Mucosa of gallbladder (tissue), 1 donor: ENCODE data around the gene LRRN1. TPM values are rescaled to one million over a fixed set of nuclear protein-coding genes. Genes with fewer than 3 reads are reported as not detected.
"Not testable (repeated sequence)": the region's sequence is repeated elsewhere in the genome, so short reads cannot be mapped to it uniquely, and the experiment has no call there.

Experiments
- DNase-seq: peaks from one replicate; pipeline ENCODE4 v3.0.0-alpha.2; 2020; ENCODE audit warnings: low spot score
- total RNA-seq: library from RNA; stranded (reverse); gene quantifications from one replicate; pipeline ENCODE4 v1.2.1, GENCODE V29; 2021
- donor health status: DM: no; HTN: no; CAD: no.

Gene LRRN1
- total RNA-seq, 1 donor from 2014 or later: 33.0 TPM

DNA sequence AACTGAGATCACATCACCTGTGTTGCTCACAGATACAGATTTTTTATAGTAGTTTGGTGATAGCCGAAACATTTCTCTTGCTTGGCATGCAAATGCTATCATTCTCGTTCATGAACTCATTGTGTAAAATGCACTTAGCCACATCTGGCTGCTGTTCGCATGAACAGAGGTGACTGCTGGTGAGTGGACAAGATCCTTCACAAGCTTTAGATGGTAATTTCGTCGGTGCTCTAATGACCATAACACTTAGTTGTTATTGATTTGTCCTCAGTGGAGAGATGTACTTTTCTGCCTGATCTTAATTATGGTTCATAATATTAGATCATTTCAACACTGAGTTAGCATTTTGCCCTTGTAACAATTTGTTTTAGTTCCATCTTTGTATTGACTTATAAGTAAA lies 13.8 kb downstream of the LRRN1 start:
- no peak for DNase-seq

DNA sequence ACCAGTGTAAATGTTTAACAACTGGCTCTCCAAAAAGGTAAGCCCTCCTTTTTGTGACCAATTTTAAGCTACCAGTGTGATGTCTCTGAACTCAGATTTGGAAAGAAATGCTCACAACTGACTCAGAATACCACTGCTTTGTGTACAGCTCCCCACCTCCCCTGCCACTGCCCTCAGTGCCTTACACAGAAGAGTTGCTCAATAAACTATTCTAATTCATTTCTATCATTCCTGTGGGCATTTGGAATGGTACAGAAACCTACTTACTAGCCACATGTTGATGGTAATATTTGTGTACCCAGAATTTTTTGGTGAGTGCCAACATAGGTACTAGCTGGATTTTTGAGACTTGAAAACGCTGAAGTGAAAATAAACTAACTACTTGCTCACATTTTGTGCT lies 16.0 kb downstream of the LRRN1 start:
- no peak for DNase-seq

DNA sequence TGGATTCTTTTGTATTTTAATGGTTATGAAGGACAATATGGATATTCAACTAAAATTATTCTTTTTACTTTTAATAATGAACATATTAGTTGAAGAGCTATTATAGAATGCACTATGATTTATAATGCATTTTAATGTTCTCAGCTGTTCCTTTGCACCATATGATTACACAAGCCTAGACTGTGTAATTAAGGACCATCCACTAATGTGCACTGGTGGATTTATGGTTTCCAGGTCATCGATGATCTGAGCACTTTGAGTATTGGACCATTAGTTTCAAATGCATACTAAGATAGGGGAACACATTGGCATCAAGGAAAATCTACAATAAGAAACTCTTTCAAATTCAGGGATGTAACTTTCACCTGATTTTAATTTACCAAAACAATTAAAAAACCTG lies 16.8 kb downstream of the LRRN1 start:
- no peak for DNase-seq

DNA sequence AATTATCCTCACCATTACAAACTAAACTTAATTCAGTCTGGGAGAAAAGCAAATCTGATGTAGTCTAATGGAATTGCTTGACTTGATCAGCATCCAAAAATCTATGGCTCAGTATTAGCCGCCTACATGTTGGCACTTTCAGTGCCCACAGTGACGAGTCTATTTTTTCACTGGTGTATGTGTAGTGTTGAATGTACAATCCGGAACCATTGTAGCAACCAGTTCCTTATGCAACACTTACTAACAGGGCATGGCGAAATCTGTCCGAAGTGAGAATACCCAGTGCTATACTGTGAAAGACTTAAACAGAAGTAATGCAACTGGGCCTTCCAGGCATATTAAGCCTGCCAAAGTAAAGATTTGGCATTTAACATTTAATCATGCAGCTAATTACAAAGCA lies 18.6 kb downstream of the LRRN1 start:
- no peak for DNase-seq

DNA sequence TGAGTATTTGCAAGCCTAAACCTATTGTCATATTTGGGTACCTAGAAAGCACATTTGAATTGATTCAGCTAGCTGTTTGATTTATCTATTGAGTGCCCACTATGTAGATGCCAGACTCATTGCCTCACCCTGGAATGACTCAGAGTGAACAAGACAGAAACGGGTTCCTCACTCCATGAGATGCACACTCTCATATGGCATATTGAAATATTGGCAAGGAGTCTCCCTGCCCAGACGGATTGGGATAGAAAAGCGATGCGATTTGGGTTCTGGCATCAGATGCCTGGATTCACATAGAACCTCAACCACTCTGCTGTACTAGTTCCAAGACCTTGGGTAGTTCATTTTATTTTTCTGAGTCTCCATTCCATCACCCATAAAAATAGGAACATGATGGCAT lies 22.5 kb downstream of the LRRN1 start:
- DNase-seq: no peak

DNA sequence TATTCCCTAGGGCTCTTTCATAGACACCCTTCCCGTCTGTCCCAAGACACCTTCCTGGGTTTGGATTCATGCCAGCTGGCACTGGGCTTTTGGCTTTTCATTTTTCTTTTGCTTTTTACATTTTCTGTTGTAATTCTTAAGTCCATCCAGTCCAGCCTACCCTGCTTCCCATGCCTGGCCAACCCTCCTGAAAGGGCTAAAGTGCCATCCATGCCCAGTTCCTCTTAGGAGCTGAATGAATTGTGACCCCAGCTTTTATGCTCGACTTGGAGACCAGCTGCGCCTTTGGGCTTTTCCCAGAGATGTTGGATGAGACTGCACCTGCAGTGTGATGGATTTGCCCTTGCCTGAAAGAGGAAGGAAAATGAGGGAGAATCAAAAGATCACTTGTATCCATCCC lies 25.8 kb downstream of the LRRN1 start:
- no peak for DNase-seq

DNA sequence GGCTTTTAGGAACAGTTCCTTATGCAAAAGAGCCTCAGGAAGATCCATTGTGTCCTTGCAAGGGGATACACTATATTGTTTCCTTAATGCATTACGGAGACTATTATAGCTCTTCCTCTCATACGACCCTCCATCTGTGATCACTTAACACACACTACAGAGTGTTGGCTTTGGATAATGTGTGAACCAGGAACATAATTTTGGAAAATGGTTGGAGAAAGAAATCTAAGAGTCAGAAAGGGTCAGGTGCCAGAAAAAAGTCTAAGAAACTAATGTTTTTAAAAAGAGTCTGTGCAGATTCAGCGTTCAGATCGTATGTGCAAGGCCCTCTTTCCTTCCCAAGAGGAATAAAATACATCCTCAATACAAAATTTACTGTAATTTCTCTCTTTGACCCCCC lies 27.3 kb downstream of the LRRN1 start:
- no peak for DNase-seq

DNA sequence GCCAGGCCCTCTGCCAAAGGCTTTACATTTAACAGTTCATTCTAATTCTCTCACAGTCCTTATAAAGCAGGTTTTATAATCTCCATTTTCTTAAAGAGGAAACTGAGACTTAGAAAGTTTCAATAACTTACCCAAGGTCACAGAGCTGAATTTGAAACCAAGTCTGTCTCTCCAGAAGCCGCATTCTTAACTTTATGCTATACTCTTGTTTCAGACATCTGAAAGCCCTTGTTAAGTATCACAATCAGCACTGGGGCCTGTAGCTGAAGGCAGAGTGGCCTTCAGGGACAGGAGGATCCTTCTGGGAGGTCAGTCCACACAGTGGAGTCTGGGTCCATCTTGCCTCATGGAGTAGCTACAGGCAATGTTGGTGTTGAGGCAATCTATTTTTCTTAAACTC lies 27.9 kb downstream of the LRRN1 start:
- no peak for DNase-seq

DNA sequence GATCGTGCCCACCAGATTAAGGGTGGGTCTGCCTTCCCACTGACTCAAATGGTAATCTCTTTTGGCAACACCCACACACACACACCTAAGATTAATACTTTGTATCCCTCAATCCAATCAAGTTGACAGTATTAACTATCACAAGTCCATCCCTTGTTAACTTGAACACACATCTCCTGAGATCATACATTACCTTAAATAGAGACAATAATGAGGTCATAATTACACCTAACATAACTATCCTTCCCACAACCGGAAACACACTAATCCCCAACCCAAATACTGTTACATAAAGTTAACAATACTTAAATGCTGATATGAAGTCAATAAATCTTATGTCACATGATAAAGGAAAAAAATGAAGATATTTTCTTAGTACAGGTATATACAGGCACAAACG lies 29.2 kb downstream of the LRRN1 start:
- not testable (repeated sequence) for DNase-seq

DNA sequence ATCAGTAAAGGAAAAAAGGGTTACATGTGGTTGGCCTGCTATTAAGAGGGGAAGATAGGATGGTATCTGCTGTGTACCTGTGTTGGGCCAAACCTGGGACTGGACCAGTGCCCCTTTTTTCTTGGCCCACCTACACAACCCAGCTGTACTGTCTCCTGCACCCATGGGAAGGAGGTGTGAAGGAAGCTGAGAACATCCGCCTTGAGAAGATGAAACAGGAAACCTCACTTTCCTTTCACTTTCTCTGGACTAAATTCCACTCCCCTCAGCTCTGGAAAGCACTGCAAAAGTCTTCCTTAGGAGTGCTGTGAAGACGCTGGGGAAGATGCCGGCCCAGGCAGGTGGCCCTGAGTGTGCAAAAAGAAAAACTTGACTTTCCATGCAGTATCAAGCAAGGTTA lies 37.6 kb downstream of the LRRN1 start:
- no peak for DNase-seq

DNA sequence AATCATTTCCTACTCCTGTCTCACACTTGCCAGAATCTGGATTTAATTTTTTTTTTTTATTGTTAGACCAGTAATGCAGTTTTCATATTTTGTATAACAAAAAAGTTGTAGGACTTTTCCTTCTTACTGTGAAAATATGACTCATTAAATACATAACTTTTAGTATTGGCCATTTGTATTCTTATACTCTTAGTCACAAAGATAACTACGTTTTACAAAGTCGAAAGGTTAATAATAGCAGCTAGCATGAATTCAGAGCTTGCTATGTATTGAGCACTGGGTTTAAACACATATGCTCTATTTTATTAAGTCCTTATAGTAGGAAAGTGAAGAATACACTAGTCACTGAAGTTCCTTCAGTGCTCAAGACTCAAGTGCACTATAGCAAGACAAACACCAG lies 43.1 kb downstream of the LRRN1 start:
- DNase-seq: no peak

DNA sequence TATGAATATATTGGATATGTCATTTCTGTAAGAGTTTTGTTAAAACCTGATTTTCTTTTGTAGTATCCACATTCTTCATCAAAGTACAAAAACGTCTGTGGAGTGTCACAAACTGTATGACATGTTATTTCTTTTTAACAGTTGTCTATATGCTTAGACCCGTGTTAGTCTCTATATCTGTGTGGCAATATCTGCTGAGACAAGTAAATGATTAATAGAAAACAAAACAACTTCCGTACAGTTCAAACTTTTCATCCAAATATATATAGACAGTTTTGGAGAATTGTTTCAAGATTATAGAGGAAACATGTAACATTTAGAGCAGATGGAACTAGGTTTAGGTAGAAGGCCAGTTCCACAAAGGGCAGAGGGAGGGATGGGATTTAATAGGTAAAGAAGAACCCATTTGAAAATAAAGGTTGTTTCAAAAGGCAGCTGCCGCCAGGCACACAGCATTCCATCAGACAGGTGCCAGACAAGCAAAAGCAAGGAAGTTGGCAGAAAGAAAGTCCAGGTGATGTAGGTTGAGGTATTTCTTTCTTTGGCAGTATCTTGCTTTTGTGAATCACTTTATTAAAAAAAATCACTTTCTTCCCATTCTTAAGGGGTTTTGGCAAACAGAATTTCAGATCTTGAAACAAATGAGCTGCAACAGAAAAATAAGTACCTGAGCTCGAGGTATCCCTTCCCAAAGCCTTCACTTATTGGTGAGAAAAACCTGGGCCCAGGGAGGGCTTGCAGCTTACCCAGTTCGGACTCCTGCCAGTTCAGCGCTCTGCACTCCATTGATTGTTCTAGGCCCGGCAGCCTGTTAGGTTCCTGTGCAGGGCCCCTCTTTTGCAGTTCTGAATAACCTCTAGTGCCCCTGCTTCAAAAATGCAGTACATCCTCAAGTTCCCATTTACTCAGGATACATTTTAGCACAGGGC lies 49.0 kb downstream of the LRRN1 start:
- peak; percentile 21 for DNase-seq

DNA sequence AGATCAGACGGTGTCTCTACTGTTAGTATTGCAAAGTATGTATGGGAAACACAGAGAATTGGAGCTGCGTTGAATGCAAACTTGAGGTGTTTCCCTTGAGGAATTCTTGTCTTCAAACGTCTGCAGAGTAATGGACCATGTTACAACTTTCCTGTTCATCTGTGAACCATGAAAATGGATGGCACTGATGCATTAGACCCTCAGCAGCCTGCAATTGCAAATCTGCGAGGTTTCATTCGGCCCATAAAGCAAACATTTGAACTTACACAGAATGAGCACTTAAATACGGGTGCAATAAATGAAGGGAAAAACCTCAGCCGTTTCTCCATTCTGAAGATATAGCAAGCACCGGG lies 49.7 kb downstream of the LRRN1 start:
- no peak for DNase-seq

DNA sequence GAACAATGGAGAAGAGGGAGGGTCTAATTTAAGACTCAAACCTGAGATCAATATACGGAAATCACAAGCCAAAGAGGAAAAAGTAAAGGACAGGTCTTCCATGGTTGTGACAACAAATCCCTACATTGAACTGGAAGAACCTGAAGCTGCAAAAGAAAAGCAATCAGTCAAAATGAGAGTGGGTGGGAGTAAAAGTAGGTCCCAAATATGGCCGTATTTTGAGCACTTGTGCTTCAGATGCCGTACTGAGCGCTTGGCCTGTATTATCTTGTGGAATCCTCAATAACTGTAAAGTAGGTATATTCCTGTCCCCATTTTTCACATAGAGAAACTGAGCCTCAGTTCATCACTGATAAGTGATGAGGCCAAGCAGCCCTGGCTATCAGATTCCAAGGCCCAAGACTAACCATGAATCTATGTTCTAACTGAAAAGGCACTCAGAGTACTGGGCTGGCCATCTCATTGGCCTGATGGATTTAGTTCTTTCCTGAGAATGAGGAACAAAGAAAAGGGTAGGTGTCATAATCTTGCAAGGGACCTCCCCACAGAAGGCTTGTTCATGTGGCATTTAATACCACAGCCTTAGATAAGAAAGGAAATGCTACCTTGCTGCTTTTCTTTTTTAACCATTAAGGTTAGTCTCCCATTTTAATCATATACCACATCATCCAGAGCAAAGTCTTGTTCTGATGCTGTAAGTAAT lies 52.5 kb downstream of the LRRN1 start:
- no peak for DNase-seq

DNA sequence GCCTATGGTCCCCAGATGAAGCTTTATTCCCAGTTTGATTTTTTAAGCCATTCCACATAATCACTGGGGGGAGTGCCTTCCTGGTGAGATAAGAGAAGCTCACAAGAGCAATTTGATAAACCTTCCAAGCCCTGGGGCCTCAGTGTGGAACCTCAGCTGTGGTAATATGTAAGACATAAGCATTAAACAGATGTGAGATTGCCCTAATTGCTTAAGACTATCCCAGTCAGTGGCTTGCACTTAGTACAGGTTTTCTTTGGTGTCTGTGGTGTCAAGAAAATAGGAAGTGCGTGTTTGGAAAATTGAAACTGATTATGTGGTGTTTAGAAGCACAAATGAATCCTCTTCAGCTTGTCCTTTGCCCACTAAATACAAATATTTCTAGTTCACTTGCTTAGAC lies 54.3 kb downstream of the LRRN1 start:
- no peak for DNase-seq

DNA sequence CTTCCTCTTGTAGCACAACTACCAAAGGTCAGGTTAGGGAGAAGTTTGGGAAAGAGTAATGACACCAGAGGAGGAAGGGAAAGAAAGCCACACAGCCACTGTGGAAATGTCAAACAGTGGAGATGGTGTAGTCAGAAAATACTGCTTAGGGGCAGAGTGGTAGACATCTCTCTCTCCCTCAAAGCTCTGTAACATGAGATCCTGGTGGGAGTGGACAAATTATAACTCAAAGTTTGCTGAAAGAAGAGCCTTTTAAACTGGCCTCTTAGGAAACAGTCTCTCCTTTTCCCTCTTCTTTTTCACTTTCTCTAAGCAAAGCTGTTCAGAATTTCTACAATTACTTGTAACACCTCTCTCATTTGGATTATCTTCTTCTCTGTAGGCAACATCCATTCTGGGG lies 55.8 kb downstream of the LRRN1 start:
- DNase-seq: no peak

DNA sequence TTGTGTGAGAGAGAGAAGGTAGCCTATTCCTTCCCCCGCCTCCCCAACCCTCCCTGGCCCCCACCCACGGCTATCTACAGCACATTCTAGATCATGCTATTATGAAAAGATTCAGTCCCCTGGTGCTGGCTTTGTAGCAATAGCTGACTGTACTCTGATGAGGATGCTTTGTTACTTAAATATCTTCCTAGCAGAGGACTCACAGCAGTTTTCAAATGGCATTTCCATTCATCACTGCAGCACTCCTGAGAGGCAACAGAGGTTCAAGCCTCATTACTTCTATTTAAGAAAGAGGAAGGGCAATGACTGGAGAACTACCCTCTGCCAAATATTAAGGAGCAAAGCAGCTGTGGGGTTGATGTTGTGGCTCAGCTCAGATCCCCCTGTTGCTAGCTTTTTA lies 61.0 kb downstream of the LRRN1 start:
- DNase-seq: no peak

DNA sequence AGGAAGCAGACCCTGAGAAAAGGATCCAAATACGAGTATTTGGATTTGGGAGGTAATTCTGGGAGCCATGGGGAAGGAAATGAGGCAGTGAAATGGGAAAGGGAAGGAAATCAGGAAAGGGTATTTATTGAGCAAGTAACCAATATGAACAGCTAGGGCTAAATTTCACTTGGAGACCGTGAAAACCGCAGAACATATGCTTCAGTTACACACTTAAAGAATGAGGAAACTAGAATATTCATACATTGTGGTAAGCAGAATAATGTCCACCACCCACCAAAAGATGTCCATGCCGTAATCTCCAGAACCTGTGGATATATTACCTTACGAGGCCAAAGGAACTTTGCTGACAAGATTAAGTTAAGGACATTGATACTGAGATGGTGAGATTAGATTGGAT lies 63.3 kb downstream of the LRRN1 start:
- no peak for DNase-seq

DNA sequence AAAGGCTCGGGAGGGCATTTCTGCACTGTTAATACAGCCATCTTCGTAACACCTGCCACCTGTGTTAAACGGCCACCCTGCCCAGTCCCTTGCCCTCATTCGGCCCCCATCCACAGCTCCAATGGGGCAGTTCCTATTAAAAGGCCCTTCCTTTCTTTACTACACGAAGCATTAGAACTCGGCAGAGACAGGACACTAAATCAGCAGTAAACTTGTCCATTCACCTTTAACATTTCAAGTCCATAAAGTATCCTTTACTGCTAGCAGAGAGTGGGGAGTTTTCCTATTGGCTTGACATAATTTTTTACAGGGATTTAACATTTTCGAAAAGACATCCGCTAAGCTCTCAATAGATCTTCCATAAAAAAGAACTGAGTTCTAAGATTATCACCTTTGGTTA lies 76.3 kb downstream of the LRRN1 start:
- DNase-seq: no peak

DNA sequence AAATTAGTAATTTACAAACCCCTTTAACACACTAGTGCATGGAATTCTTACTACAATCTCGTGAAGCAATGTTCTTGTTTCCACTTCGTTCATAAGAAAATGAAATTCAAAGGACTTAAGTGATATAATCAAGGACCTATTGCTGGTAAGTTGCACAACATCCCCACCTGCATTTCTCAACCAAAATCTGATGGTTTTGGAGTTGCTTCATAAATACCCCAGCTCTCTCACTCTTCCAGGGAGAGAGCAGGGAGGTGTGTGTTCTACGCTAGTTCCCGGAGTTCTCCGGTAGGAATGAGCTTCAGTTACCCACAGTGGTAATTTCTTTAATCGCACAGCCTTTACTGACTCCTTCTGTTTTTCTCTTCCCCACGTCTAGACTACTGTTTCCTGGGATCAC lies 81.8 kb downstream of the LRRN1 start:
- no peak for DNase-seq

DNA sequence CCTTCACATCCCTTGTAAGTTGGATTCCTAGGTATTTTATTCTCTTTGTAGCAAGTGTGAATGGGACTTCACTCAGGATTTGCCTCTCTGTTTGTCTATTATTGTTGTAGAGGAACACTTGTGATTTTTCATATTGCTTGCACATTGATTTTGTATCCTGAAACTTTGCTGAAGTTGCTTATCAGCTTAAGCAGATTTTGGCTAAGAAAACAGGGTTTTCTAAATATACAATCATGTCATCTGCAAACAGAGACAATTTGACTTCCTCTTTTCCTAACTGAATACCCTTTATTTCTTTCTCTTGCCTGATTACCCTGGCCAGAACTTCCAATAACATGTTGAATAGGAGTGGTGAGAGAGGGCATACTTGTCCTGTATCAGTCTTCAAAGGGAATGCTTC lies 88.1 kb downstream of the LRRN1 start:
- not testable (repeated sequence) for DNase-seq

DNA sequence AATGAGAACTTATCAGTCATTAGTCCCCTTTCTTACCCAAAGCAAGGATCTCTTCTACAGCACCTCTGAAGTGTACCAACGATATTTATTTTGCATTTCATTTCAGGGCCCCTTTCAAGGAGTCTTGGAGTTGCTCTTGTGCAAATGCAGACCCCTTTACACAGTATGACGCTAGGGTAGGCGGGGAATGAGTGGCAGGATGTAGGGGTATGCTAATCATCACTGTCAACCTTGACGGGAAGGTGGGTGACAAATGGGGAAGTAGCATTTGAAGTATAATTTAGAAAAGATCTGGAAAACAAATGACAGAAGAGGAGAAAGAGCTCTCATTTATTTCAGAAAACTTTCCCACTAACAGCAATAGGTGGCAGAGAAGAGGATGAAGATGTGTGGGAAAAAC lies 94.4 kb downstream of the LRRN1 start:
- no peak for DNase-seq
